ENCODE results near the gene ZCCHC14.

DNA sequence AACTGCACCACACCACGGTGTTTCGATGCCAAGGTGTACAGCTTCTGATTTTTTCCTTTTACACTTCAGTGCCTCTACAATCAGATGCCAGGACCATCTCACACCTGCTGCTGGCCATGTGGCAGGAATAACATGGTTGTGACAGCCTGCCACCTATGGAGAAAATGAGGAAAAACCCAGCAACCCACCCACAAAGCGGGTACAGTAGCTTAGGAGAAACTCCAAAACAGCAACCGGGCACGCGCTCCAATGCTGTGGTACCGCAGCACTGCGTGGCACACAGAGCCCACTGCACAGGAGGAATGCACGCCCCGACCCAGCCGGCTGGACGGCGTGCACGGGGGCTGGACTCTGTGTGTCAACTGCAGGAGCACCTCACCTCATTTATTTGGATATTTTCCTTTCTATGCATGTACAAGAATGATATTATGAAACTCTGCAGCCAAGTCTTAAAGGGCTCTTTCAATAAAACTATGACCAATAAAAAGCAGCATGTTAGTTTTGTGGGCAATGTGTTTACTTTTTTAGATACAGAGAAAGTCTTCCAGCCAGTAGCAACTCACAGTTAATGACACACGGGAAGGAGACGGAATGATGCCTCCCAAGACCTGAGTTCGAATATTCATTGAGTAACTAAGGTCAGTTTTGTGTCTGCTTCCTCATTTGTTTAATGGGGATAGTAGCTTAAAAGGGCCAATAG lies 54.8 kb downstream of the ZCCHC14 start:
- TF ChIP-seq, protein P1, sequence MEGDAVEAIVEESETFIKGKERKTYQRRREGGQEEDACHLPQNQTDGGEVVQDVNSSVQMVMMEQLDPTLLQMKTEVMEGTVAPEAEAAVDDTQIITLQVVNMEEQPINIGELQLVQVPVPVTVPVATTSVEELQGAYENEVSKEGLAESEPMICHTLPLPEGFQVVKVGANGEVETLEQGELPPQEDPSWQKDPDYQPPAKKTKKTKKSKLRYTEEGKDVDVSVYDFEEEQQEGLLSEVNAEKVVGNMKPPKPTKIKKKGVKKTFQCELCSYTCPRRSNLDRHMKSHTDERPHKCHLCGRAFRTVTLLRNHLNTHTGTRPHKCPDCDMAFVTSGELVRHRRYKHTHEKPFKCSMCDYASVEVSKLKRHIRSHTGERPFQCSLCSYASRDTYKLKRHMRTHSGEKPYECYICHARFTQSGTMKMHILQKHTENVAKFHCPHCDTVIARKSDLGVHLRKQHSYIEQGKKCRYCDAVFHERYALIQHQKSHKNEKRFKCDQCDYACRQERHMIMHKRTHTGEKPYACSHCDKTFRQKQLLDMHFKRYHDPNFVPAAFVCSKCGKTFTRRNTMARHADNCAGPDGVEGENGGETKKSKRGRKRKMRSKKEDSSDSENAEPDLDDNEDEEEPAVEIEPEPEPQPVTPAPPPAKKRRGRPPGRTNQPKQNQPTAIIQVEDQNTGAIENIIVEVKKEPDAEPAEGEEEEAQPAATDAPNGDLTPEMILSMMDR (IDR thresholded peaks at IDR 0.05), result no peak
- no peak for TF ChIP-seq POLR2AphosphoS5 (IDR thresholded peaks at IDR 0.05)

Measured in esophagus muscularis mucosa (tissue), 3 donors.